HCT116 (cell line): ENCODE results near the gene GNG2. TPM values are rescaled to one million over a fixed set of nuclear protein-coding genes. Genes with fewer than 3 reads are reported as not detected.

Experiments
- ATAC-seq: fragments of 200-7000 bp; cut with Tn5 transposase; 2 replicates; pipeline ENCODE4 v1.9.1; 2020; ENCODE audit warnings: mild to moderate bottlenecking, moderate library complexity
- BruUV-seq: library from RNA; stranded (reverse); fragments of 400-500 nt; replicated peaks from 2 replicates; lab custom pipeline; 2021; lab: Mats Ljungman, UMichigan
- CTCF ChIA-PET: fragments of 300-600 bp; sonication (Branson Sonifier 250); formaldehyde crosslinking; loops from one replicate; lab custom pipeline; 2021; ENCODE audit warnings: antibody characterized with exemption; lab: Charles Lee
- POLR2A ChIA-PET: fragments of 300-600, 350-600 bp; sonication (Branson Sonifier 250); formaldehyde crosslinking; loops from one replicate; lab custom pipeline; 2021; ENCODE audit warnings: antibody characterized with exemption; lab: Charles Lee
- RAD21 ChIA-PET, 2 experiments: fragments of 300-600 bp; sonication (Branson Sonifier 250); formaldehyde crosslinking; loops; one replicate each; lab custom pipeline; 2023; ENCODE audit warnings: low total read pairs in 2 of 2; ENCODE audit not compliant: uncharacterized antibody in 2 of 2, unreplicated experiment in 2 of 2, low non-redundant PET in 1 of 2; lab: Charles Lee
- DNase-seq: peaks from one replicate; pipeline ENCODE4 v3.0.0-alpha.2; 2010; ENCODE audit warnings: low read depth, low spot score
- H2AFZ ChIP-seq: fragments of 200-600 bp; shearing (Covaris generic), sonication (generic); 2 replicates; pipeline ENCODE4 v1.6.1; 2017; ENCODE audit warnings: low read depth, mixed run types, mixed read lengths, antibody characterized with exemption, low read length; ENCODE audit not compliant: poor library complexity, severe bottlenecking
- H3K27ac ChIP-seq: 2 replicates; pipeline ENCODE4 v1.5.1; 2012; ENCODE audit warnings: low read depth, low read length
- H3K27me3 ChIP-seq: fragments of 200-600 bp; sonication (generic); 2 replicates; pipeline ENCODE4 v1.6.1; 2016; ENCODE audit warnings: mixed run types, low read length, mixed read lengths; ENCODE audit not compliant: insufficient read depth
- H3K36me3 ChIP-seq, 2 experiments: fragments of 200-500 bp in 1 of 2; fragments of 200-600 bp in 1 of 2; sonication (Bioruptor generic) in 1 of 2; sonication (generic) in 1 of 2; 2 replicates each; pipeline versions ENCODE4 v1.5.1 to v1.6.1; 2014 to 2016; ENCODE audit warnings: low read length in 2 of 2, inconsistent platforms in 1 of 2, mixed read lengths in 1 of 2, mixed run types in 1 of 2; ENCODE audit not compliant: insufficient read depth in 2 of 2, control insufficient read depth in 1 of 2
- H3K4me1 ChIP-seq, 2 experiments: fragments of 200-600 bp in 1 of 2; sonication (generic) in 1 of 2; 2 replicates each; pipeline versions ENCODE4 v1.5.1 to v1.6.1; 2012 to 2017; ENCODE audit warnings: low read length in 2 of 2, inconsistent platforms in 1 of 2, mild to moderate bottlenecking in 1 of 2, mixed read lengths in 1 of 2, mixed run types in 1 of 2, moderate library complexity in 1 of 2; ENCODE audit not compliant: insufficient read depth in 2 of 2, control insufficient read depth in 1 of 2
- H3K4me2 ChIP-seq: fragments of 200-600 bp; sonication (generic); 2 replicates; pipeline ENCODE4 v1.6.1; 2017; ENCODE audit warnings: mixed run types, low read length, mixed read lengths
- H3K4me3 ChIP-seq, 2 experiments: fragments of 200-600 bp in 1 of 2; sonication (generic) in 1 of 2; replicated peaks in 1 of 2; 2 replicates each; pipeline ENCODE4 v1.5.1; 2011 to 2016; ENCODE audit warnings: low read length in 2 of 2, control low read depth in 1 of 2, low read depth in 1 of 2, mild to moderate bottlenecking in 1 of 2, mixed read lengths in 1 of 2, mixed run types in 1 of 2
- H3K79me2 ChIP-seq: fragments of 200-600 bp; sonication (generic); 2 replicates; pipeline ENCODE4 v1.6.1; 2017; ENCODE audit warnings: mild to moderate bottlenecking, mixed run types, low read length, moderate library complexity, mixed read lengths; ENCODE audit not compliant: insufficient read depth
- H3K9ac ChIP-seq: fragments of 200-600 bp; sonication (generic); 2 replicates; pipeline ENCODE4 v1.6.1; 2016; ENCODE audit warnings: low read length, mixed read lengths
- H3K9me2 ChIP-seq: fragments of 200-600 bp; sonication (generic), shearing (Covaris generic); 2 replicates; pipeline ENCODE4 v1.6.1; 2017; ENCODE audit warnings: mixed run types, mild to moderate bottlenecking, moderate library complexity; ENCODE audit not compliant: insufficient read depth
- H3K9me3 ChIP-seq, 2 experiments: fragments of 200-500 bp in 1 of 2; fragments of 200-600 bp in 1 of 2; sonication (Bioruptor generic) in 1 of 2; sonication (generic) in 1 of 2; 2 replicates each; pipeline ENCODE4 v1.6.1; 2014 to 2017; ENCODE audit warnings: low read length in 2 of 2, mixed read lengths in 2 of 2, inconsistent platforms in 1 of 2, low read depth in 1 of 2, mild to moderate bottlenecking in 1 of 2, mixed run types in 1 of 2, moderate library complexity in 1 of 2; ENCODE audit not compliant: control insufficient read depth in 1 of 2, insufficient read depth in 1 of 2
- H4K20me1 ChIP-seq: fragments of 200-600 bp; sonication (generic), shearing (Covaris generic); 2 replicates; pipeline ENCODE4 v1.6.1; 2017; ENCODE audit warnings: mixed run types, mild to moderate bottlenecking, moderate library complexity; ENCODE audit not compliant: insufficient read depth
- CBX3 ChIP-seq: IDR thresholded peaks from 2 replicates; pipeline ENCODE4 v1.6.1; 2012; ENCODE audit warnings: low read depth
- EGR1 ChIP-seq: IDR thresholded peaks from 2 replicates; pipeline ENCODE4 v1.6.1; 2012; ENCODE audit warnings: low read depth
- ELF1 ChIP-seq: IDR thresholded peaks from 2 replicates; pipeline ENCODE4 v1.6.1; 2012; ENCODE audit warnings: low read depth, borderline replicate concordance
- EZH2phosphoT487 ChIP-seq: fragments of 200-600 bp; IDR thresholded peaks from 2 replicates; pipeline ENCODE4 v1.6.1; 2018; ENCODE audit warnings: antibody characterized with exemption, borderline replicate concordance
- JUND ChIP-seq: IDR thresholded peaks from 2 replicates; pipeline ENCODE4 v1.6.1; 2012
- MAX ChIP-seq: IDR thresholded peaks from 2 replicates; pipeline ENCODE4 v1.6.1; 2012
- POLR2A ChIP-seq: IDR thresholded peaks from 2 replicates; pipeline ENCODE4 v1.7.0; 2011; ENCODE audit warnings: borderline replicate concordance; ENCODE audit not compliant: insufficient read depth, insufficient read length; ENCODE audit errors: extremely low read depth
- POLR2AphosphoS5 ChIP-seq: IDR thresholded peaks from 2 replicates; pipeline ENCODE4 v1.6.1; 2011; ENCODE audit warnings: mild to moderate bottlenecking, low read depth, low read length, moderate library complexity
- RAD21 ChIP-seq: IDR thresholded peaks from 2 replicates; pipeline ENCODE4 v1.6.1; 2012; ENCODE audit warnings: low read depth, mild to moderate bottlenecking
- REST ChIP-seq: IDR thresholded peaks from 2 replicates; pipeline ENCODE4 v1.6.1; 2012; ENCODE audit warnings: low read depth
- SIN3A ChIP-seq: IDR thresholded peaks from 2 replicates; pipeline ENCODE4 v1.6.1; 2012; ENCODE audit warnings: low read depth
- SRF ChIP-seq: IDR thresholded peaks from 2 replicates; pipeline ENCODE4 v1.6.1; 2012; ENCODE audit warnings: low read depth
- TCF7L2 ChIP-seq: IDR thresholded peaks from 2 replicates; pipeline ENCODE4 v1.7.0; 2011; ENCODE audit warnings: borderline replicate concordance, inconsistent platforms; ENCODE audit not compliant: insufficient read depth, insufficient read length; ENCODE audit errors: extremely low read depth
- YY1 ChIP-seq: IDR thresholded peaks from 2 replicates; pipeline ENCODE4 v1.6.1; 2011; ENCODE audit warnings: low read length, low read depth, moderate library complexity, mild to moderate bottlenecking; ENCODE audit not compliant: insufficient replicate concordance; ENCODE audit errors: extremely low read depth
- ZFX ChIP-seq: fragments of 450-650 bp; IDR thresholded peaks from 2 replicates; pipeline ENCODE4 v1.6.1; 2017
- intact Hi-C: fragments of 100-400 bp; cut with micrococcal nuclease; formaldehyde crosslinking; loops from 2 replicates; pipeline ENCODE4 v1.10.0; 2022
- total RNA-seq: library from RNA; stranded (reverse); gene quantifications from one replicate; pipeline ENCODE4 v1.2.1, GENCODE V29; 2021; ENCODE audit not compliant: unreplicated experiment

Gene GNG2
- total RNA-seq, 1 experiment from 2014 or later = 0.74 TPM

- no peaks in the 10 kb centered on the region for H3K79me2 ChIP-seq
- no peaks in the 10 kb centered on the region for H3K27me3 ChIP-seq
- H3K9me3 ChIP-seq = no peaks in the 10 kb centered on the region
- no peak for DNase-seq
- ChIA-PET CTCF (no interaction called here), POLR2A (interaction anchor here (0.8 kb wide), 1 partner anchor 18 kb away, joined by 3 read pairs; no protein-coding TSS in a partner anchor), RAD21 (no interaction called here)
- no peak overlapping the region for H2AFZ ChIP-seq
- H3K4me2 ChIP-seq = no peak overlapping the region
- no peaks in the 10 kb centered on the region for H3K36me3 ChIP-seq
- no peaks in the 10 kb centered on the region for H4K20me1 ChIP-seq
- no peak overlapping the region for H3K9ac ChIP-seq
- H3K4me3 ChIP-seq = no peak overlapping the region
- TF ChIP-seq EGR1 (no peak), ELF1 (no peak), SRF (no peak), CBX3 (no peak), POLR2AphosphoS5 (no peak), MAX (no peak), JUND (no peak), SIN3A (no peak), YY1 (no peak), EZH2phosphoT487 (no peak)
- no peak for ATAC-seq
- H3K9me2 ChIP-seq = no peaks in the 10 kb centered on the region
- H3K27ac ChIP-seq = no peak overlapping the region
- no TSS peak for BruUV-seq
- intact Hi-C loops = no loop called here
- no peaks in the 10 kb centered on the region for H3K4me1 ChIP-seq
Measured at GRCh38 chr14:51912112-51912786, 51.8 kb downstream of the GNG2 start.

- no peaks in the 10 kb centered on the region for H3K79me2 ChIP-seq
- H3K27ac ChIP-seq = no peak overlapping the region
- no peak for TF ChIP-seq EZH2phosphoT487
- no peak for TF ChIP-seq REST
- TF ChIP-seq RAD21 = no peak
- TF ChIP-seq POLR2A = no peak
- no peak for TF ChIP-seq MAX
- TF ChIP-seq POLR2AphosphoS5 = no peak
- TF ChIP-seq EGR1 = no peak
- no peak for TF ChIP-seq ZFX
- no peak for TF ChIP-seq TCF7L2
- intact Hi-C loops = no loop called here
- no peaks in the 10 kb centered on the region for H4K20me1 ChIP-seq
- DNase-seq = no peak
- H2AFZ ChIP-seq = no peak overlapping the region
- no TSS peak for BruUV-seq
- ChIA-PET POLR2A (interaction anchor here (0.5 kb wide), 1 partner anchor 33 kb away, joined by 5 read pairs; no protein-coding TSS in a partner anchor), CTCF (no interaction called here), RAD21 (no interaction called here)
- H3K9me3 ChIP-seq = no peaks in the 10 kb centered on the region
- no peak overlapping the region for H3K9ac ChIP-seq
- no peaks in the 10 kb centered on the region for H3K4me1 ChIP-seq
- H3K4me2 ChIP-seq = no peak overlapping the region
- no peaks in the 10 kb centered on the region for H3K36me3 ChIP-seq
- H3K4me3 ChIP-seq = no peak overlapping the region
- no peaks in the 10 kb centered on the region for H3K27me3 ChIP-seq
- no peaks in the 10 kb centered on the region for H3K9me2 ChIP-seq
- no peak for ATAC-seq
Measured at GRCh38 chr14:51914310-51914709, 53.9 kb downstream of the GNG2 start.
